GM12891 (cell line): Measurements from ENCODE around the gene ARHGEF25.

Source experiments
- POLR2A ChIP-seq: IDR thresholded peaks from 2 replicates; pipeline ENCODE4 v1.6.1; 2011; ENCODE audit warnings: low read depth, low read length, control low read depth
- POLR2AphosphoS5 ChIP-seq: IDR thresholded peaks from 2 replicates; pipeline ENCODE4 v1.6.1; 2011; ENCODE audit warnings: low read depth, low read length, control low read depth
- POU2F2 ChIP-seq: IDR thresholded peaks from 2 replicates; pipeline ENCODE4 v1.6.1; 2011; ENCODE audit warnings: low read depth, mild to moderate bottlenecking, control low read depth, low read length, moderate library complexity
- SPI1 ChIP-seq: IDR thresholded peaks from 2 replicates; pipeline ENCODE4 v1.6.1; 2011; ENCODE audit warnings: low read depth, low read length, control low read depth
- TAF1 ChIP-seq: IDR thresholded peaks from 2 replicates; pipeline ENCODE4 v1.6.1; 2011; ENCODE audit warnings: low read depth, low read length, control low read depth

DNA sequence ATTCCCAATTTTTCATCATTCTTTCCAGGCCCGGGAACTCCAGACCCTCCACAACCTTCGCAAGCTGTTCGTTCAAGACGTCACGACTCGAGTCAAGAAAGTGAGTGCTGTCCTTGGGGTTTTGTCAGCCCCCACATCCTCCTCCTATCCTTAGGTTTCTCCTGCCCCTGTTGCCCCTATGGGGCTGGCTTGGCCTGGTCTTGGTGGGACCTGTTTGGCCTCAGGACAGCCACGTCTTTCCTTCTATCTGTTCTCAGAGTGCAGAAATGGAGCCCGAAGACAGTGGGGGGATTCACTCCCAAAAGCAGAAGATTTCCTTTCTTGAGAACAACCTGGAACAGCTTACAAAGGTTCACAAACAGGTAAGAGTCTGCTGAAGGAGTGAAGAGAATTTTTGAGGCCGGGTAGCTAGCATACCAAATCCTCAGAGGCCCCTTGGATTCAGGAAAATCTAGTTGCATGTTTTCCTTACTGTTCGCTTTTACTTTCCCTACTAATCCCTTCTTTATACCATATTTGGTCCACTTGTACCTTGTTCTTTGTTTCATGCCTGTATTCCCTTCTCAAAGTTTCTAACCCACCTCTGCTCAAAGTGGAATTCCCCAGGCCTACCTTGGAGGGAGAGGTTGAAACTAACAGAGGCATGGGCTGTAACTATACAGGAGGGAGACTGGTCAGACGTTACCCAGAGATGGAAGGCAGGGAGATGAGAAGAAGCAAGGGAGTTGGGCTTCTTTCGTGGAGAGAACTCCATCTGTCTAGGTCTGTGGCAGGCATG is 33.1 kb upstream of the ARHGEF25 start:
- TF ChIP-seq POLR2A (no peak), POLR2AphosphoS5 (no peak), POU2F2 (no peak), TAF1 (no peak), SPI1 (no peak)
